Measurements from ENCODE around the gene LEKR1. TPM values are rescaled to one million over a fixed set of nuclear protein-coding genes. Genes with fewer than 3 reads are reported as not detected.

Gene LEKR1
- total and polyA plus RNA-seq, 9 of the 15 experiments (the other 6 are each of a cell fraction or from before 2014, with no cell fraction given), result 0.76 to 1.8 (median 1.2) TPM

DNA sequence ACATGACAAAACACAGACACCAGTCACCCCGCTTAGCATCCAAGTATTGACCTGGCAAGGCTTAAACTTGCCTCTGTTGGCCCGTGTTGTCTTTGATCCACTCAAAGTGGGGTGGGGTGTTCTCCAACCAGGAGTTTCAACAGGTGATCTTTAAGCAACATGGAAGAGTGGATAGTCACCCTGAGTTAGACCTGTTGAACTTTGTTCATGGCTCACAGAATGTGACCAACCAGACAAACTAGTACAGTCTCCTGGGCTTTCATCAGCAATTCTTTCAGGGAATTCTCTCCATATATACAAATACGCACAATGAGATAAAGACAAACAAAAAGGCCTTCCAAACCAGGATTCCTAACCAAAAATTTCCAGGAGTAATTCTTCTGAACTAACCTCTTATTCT is 11.9 kb downstream of the LEKR1 start:
- Histone ChIP-seq H3K27me3 (ENCODE audit: control insufficient read depth in 2 of 2, insufficient read depth in 2 of 2, low read length in 2 of 2) (no peaks in the 10 kb centered on the region), H3K79me2 (ENCODE audit: control insufficient read depth, insufficient read depth, low read length) (no peaks in the 10 kb centered on the region), H3K36me3 (ENCODE audit: control insufficient read depth, insufficient read depth, low read length) (no peaks in the 10 kb centered on the region), H3K4me1 (replicated peaks in 1 of 2; ENCODE audit: control insufficient read depth in 2 of 2, insufficient read depth in 2 of 2, low read length in 2 of 2) (no peaks in the 10 kb centered on the region; a peak in 1 of 5 replicates), H3K9me3 (replicated peaks; ENCODE audit: control insufficient read depth, insufficient read depth, low read depth, low read length) (no peaks in the 10 kb centered on the region), H2AFZ (ENCODE audit: low read depth, low read length) (no peak overlapping the region), H4K20me1 (replicated peaks; ENCODE audit: control insufficient read depth, insufficient read depth, low read length) (no peaks in the 10 kb centered on the region), H3K9me1 (ENCODE audit: control insufficient read depth, insufficient read depth, low read length) (no peaks in the 10 kb centered on the region), H3K4me2 (ENCODE audit: insufficient read depth, low read length) (no peak overlapping the region), H3K9ac (ENCODE audit: insufficient read depth in 1 of 2, low read depth in 2 of 2, low read length in 2 of 2) (no peak overlapping the region), H3K4me3 (no peak overlapping the region), H3K27ac (ENCODE audit: extremely low read depth, low read depth, low read length) (no peak overlapping the region)
- DNase-seq (ENCODE audit: extremely low read depth in 1 of 4, low spot score in 3 of 4) (no peak), FAIRE-seq (no peak), ATAC-seq (no peak)
- intact Hi-C loops (cut with micrococcal nuclease), result no loop called here
- POLR2A ChIA-PET, result no interaction called here
- CTCF ChIA-PET (ENCODE audit: low intra/inter-chr PET ratio), result no interaction called here
- BruUV-seq (replicated peaks), result no TSS peak
- 67% methylated on average over 3 of the region's 3 CpGs for WGBS (ENCODE audit: insufficient coverage, low coverage, missing lambda C conversion rate)
- in situ Hi-C loops (cut with MboI), result no loop called here
- TF ChIP-seq SMAD1 (IDR thresholded peaks at IDR 0.05; ENCODE audit: low read depth, low read length, partially characterized antibody) (no peak), ERF (CRISPR knock-in tag; IDR thresholded peaks at IDR 0.05) (no peak), HLTF (IDR thresholded peaks at IDR 0.05) (no peak), RBM17 (IDR thresholded peaks at IDR 0.05; ENCODE audit: borderline replicate concordance, low read depth, low read length) (no peak), SMARCE1 (IDR thresholded peaks at IDR 0.05) (no peak), ZNF197 (CRISPR knock-in tag; IDR thresholded peaks at IDR 0.05; ENCODE audit: low read depth) (no peak)
- TF ChIP-seq, protein P1, sequence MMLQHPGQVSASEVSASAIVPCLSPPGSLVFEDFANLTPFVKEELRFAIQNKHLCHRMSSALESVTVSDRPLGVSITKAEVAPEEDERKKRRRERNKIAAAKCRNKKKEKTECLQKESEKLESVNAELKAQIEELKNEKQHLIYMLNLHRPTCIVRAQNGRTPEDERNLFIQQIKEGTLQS (IDR thresholded peaks at IDR 0.05), result no peak
- TF ChIP-seq, protein P1 (CRISPR knock-in tag; conservative IDR thresholded peaks at IDR 0.05), result no peak
- TF ChIP-seq, protein P2, sequence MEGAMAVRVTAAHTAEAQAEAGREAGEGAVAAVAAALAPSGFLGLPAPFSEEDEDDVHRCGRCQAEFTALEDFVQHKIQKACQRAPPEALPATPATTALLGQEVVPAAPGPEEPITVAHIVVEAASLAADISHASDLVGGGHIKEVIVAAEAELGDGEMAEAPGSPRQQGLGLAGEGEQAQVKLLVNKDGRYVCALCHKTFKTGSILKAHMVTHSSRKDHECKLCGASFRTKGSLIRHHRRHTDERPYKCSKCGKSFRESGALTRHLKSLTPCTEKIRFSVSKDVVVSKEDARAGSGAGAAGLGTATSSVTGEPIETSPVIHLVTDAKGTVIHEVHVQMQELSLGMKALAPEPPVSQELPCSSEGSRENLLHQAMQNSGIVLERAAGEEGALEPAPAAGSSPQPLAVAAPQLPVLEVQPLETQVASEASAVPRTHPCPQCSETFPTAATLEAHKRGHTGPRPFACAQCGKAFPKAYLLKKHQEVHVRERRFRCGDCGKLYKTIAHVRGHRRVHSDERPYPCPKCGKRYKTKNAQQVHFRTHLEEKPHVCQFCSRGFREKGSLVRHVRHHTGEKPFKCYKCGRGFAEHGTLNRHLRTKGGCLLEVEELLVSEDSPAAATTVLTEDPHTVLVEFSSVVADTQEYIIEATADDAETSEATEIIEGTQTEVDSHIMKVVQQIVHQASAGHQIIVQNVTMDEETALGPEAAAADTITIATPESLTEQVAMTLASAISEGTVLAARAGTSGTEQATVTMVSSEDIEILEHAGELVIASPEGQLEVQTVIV (CRISPR knock-in tag; IDR thresholded peaks at IDR 0.05; ENCODE audit: borderline replicate concordance), result no peak
- TF ChIP-seq, protein P3, sequence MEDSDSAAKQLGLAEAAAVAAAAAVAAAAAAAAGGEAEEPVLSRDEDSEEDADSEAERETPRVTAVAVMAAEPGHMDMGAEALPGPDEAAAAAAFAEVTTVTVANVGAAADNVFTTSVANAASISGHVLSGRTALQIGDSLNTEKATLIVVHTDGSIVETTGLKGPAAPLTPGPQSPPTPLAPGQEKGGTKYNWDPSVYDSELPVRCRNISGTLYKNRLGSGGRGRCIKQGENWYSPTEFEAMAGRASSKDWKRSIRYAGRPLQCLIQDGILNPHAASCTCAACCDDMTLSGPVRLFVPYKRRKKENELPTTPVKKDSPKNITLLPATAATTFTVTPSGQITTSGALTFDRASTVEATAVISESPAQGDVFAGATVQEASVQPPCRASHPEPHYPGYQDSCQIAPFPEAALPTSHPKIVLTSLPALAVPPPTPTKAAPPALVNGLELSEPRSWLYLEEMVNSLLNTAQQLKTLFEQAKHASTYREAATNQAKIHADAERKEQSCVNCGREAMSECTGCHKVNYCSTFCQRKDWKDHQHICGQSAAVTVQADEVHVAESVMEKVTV (CRISPR knock-in tag; IDR thresholded peaks at IDR 0.05), result no peak
- TF ChIP-seq, protein P4, sequence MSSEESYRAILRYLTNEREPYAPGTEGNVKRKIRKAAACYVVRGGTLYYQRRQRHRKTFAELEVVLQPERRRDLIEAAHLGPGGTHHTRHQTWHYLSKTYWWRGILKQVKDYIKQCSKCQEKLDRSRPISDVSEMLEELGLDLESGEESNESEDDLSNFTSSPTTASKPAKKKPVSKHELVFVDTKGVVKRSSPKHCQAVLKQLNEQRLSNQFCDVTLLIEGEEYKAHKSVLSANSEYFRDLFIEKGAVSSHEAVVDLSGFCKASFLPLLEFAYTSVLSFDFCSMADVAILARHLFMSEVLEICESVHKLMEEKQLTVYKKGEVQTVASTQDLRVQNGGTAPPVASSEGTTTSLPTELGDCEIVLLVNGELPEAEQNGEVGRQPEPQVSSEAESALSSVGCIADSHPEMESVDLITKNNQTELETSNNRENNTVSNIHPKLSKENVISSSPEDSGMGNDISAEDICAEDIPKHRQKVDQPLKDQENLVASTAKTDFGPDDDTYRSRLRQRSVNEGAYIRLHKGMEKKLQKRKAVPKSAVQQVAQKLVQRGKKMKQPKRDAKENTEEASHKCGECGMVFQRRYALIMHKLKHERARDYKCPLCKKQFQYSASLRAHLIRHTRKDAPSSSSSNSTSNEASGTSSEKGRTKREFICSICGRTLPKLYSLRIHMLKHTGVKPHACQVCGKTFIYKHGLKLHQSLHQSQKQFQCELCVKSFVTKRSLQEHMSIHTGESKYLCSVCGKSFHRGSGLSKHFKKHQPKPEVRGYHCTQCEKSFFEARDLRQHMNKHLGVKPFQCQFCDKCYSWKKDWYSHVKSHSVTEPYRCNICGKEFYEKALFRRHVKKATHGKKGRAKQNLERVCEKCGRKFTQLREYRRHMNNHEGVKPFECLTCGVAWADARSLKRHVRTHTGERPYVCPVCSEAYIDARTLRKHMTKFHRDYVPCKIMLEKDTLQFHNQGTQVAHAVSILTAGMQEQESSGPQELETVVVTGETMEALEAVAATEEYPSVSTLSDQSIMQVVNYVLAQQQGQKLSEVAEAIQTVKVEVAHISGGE (CRISPR knock-in tag; IDR thresholded peaks at IDR 0.05), result no peak
- TF ChIP-seq, protein P5, sequence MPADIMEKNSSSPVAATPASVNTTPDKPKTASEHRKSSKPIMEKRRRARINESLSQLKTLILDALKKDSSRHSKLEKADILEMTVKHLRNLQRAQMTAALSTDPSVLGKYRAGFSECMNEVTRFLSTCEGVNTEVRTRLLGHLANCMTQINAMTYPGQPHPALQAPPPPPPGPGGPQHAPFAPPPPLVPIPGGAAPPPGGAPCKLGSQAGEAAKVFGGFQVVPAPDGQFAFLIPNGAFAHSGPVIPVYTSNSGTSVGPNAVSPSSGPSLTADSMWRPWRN (IDR thresholded peaks at IDR 0.05; ENCODE audit: low read depth), result no peak

Data from K562 (cell line).